Heart left ventricle (tissue), 13 donors: ENCODE measurements around the gene CTNNA3.

Source experiments
- POLR2A ChIP-seq, 2 donors: fragments of 450-650 bp; IDR thresholded peaks; one replicate each; pipeline ENCODE4 v1.6.1; 2017; ENCODE audit warnings: antibody characterized with exemption in 2 of 2, mild to moderate bottlenecking in 2 of 2, moderate library complexity in 2 of 2
- TF ChIP-seq, protein P1 (sequence below), 12 donors: fragments of 200-600 bp; sonication (generic) in 4 of 12; IDR thresholded peaks; one replicate each; pipeline versions ENCODE4 v1.5.0 to v1.8.0; 2018 to 2022; ENCODE audit warnings: antibody characterized with exemption in 12 of 12, mild to moderate bottlenecking in 5 of 12
- donor health status: ischemic (EF 13 %, LVEDD 7.1; RV severe dilation, severe dysfunction).
- donor health status: DM: no; HTN: yes; CAD: no.
- donor health status: DM: no; HTN: no; CAD: no.
- donor health status: ischemic (EF 25% LVEDD 6.9; RV normal size, moderate dysfunction).
- donor health status: ischemic (EF 25% LVEDD 5.7; RV mildly dilated, moderate dysfunction).
- donor health status: ischemic (EF 35%, LVEDD 5.7; RV mildly dilated, moderate dysfunction).
- donor health status: nonischemic (EF 11% LVEDD 7.7; RV severe dilation, severe dysfunction).
- donor health status: DM: yes; HTN: yes; CAD: no.
- donor health status: PGD.
- donor health status: ischemic (EF 29% LVEDD 5.4; RV normal size, mild dysfunction).
- donor health status: nonischemic (EF 23%, LVEDD 6.1; RV moderate dilation, normal function).

DNA sequence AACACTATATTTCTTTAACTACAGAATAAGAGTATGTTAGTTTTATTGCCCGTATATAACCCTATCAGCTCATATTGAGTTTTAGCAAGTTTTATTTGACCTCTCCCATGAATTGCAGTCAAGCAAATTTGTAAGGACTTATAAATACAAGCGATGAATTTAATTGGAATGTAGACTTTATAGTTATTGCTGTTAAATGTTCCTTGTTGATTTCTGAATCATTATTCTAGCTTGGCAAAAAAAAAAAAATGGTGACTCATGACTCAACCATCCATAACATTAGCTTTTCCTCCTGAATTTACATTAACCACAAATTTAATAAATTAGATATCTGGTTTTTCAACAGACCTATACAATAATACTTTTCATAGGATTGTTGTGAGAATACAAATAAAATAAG, 1104.1 kb downstream of the CTNNA3 start:
- TF ChIP-seq, protein P1, sequence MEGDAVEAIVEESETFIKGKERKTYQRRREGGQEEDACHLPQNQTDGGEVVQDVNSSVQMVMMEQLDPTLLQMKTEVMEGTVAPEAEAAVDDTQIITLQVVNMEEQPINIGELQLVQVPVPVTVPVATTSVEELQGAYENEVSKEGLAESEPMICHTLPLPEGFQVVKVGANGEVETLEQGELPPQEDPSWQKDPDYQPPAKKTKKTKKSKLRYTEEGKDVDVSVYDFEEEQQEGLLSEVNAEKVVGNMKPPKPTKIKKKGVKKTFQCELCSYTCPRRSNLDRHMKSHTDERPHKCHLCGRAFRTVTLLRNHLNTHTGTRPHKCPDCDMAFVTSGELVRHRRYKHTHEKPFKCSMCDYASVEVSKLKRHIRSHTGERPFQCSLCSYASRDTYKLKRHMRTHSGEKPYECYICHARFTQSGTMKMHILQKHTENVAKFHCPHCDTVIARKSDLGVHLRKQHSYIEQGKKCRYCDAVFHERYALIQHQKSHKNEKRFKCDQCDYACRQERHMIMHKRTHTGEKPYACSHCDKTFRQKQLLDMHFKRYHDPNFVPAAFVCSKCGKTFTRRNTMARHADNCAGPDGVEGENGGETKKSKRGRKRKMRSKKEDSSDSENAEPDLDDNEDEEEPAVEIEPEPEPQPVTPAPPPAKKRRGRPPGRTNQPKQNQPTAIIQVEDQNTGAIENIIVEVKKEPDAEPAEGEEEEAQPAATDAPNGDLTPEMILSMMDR (IDR thresholded peaks at IDR 0.05), result no peak
- TF ChIP-seq POLR2A (IDR thresholded peaks at IDR 0.05), result no peak
